Measurements from ENCODE around the gene SQSTM1. TPM values are rescaled to one million over a fixed set of nuclear protein-coding genes. Genes with fewer than 3 reads are reported as not detected.
"Not testable (repeated sequence)": the region's sequence is repeated elsewhere in the genome, so short reads cannot be mapped to it uniquely, and the experiment has no call there.

SQSTM1 gene
- total and polyA plus RNA-seq, 2 experiments from 2014 or later = 402 to 641 TPM

DNA sequence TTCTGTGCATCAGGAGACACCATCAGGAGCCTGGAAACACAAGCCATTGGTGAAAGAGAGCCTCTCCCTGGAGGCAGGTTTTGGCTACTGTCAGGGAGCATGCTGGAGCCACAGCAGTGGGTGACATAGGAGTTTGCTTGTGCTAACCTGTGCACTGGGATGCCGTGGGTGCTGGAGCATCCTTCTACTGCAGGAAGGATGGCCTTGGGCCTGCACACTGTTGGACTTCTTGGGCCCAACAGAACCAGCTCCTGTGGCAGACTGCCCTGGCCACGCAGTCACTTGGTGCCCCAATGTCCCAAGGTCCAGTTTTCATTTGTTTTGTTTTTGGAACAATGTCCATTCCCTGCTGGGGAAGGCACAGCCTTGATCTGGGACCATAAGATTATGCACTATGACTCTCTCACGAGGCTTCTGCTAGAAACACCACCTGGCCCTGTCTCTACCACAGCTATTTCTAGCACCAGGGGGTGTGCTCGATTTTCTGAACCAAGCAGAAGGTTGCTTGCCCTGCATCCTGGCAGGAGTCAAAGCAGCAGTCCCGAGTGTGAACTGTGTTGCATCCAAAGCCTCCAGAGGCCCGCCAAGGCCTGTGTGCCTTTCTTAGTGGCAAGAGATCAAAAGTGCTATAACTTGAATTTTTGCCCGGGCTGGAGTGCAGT, 32.4 kb upstream of the SQSTM1 start:
- no peaks in the 10 kb centered on the region for H3K9me3 ChIP-seq (ENCODE audit: low read depth)
- H3K79me2 ChIP-seq = no peaks in the 10 kb centered on the region
- no peak overlapping the region for H3K4me3 ChIP-seq
- no peak overlapping the region for H3K27ac ChIP-seq
- DNase-seq (ENCODE audit: low spot score) = no peak
- no peak overlapping the region for H3K4me2 ChIP-seq
- no peaks in the 10 kb centered on the region for H4K20me1 ChIP-seq (ENCODE audit: insufficient read depth, poor library complexity, severe bottlenecking)
- H3K27me3 ChIP-seq = no peaks in the 10 kb centered on the region
- H2AFZ ChIP-seq = no peak overlapping the region
- H3K9me2 ChIP-seq (replicated peaks; ENCODE audit: insufficient read depth) = no peaks in the 10 kb centered on the region
- 96% methylated on average over 7 of the region's 7 CpGs for WGBS (ENCODE audit: low lambda C conversion rate, missing lambda C conversion rate)
- H3K36me3 ChIP-seq (replicated peaks; ENCODE audit: insufficient read depth, low read depth) = no peaks in the 10 kb centered on the region
- TF ChIP-seq EZH2 (IDR thresholded peaks at IDR 0.05; ENCODE audit: borderline replicate concordance) (no peak), EZH2phosphoT487 (IDR thresholded peaks at IDR 0.05; ENCODE audit: low read depth, severe bottlenecking, unreplicated experiment) (no peak)
- TF ChIP-seq, protein P1, sequence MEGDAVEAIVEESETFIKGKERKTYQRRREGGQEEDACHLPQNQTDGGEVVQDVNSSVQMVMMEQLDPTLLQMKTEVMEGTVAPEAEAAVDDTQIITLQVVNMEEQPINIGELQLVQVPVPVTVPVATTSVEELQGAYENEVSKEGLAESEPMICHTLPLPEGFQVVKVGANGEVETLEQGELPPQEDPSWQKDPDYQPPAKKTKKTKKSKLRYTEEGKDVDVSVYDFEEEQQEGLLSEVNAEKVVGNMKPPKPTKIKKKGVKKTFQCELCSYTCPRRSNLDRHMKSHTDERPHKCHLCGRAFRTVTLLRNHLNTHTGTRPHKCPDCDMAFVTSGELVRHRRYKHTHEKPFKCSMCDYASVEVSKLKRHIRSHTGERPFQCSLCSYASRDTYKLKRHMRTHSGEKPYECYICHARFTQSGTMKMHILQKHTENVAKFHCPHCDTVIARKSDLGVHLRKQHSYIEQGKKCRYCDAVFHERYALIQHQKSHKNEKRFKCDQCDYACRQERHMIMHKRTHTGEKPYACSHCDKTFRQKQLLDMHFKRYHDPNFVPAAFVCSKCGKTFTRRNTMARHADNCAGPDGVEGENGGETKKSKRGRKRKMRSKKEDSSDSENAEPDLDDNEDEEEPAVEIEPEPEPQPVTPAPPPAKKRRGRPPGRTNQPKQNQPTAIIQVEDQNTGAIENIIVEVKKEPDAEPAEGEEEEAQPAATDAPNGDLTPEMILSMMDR (IDR thresholded peaks at IDR 0.05; ENCODE audit: poor library complexity) = no peak
- H3K4me1 ChIP-seq (ENCODE audit: insufficient read depth) = no peaks in the 10 kb centered on the region

DNA sequence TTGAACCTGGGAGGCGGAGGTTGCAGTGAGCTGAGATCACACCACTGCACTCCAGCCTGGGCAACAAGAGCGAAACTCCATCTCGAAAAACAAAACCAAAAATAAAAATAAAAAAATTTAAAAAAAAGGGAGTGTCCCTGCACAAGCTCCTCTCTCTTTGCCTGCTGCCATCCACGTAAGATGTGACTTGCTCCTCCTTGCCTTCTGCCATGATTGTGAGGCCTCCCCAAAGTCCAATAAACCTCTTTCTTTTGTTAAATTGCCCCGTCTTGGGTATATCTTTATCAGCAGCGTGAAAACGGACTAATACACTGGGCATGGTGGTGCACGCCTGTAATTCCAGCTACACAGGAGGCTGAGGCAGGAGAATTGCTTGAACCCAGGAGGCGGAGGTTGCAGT, 31.4 kb upstream of the SQSTM1 start:
- not testable (repeated sequence) for DNase-seq (ENCODE audit: low spot score); H3K9me3 ChIP-seq (ENCODE audit: low read depth); H4K20me1 ChIP-seq (ENCODE audit: insufficient read depth, poor library complexity, severe bottlenecking); H3K27me3 ChIP-seq; H3K4me2 ChIP-seq; H2AFZ ChIP-seq; H3K27ac ChIP-seq; H3K4me3 ChIP-seq; H3K4me1 ChIP-seq (ENCODE audit: insufficient read depth); H3K9me2 ChIP-seq (replicated peaks; ENCODE audit: insufficient read depth); H3K36me3 ChIP-seq (replicated peaks; ENCODE audit: insufficient read depth, low read depth); H3K79me2 ChIP-seq
- WGBS (ENCODE audit: low lambda C conversion rate, missing lambda C conversion rate) = 99% methylated on average over 9 of the region's 9 CpGs

DNA sequence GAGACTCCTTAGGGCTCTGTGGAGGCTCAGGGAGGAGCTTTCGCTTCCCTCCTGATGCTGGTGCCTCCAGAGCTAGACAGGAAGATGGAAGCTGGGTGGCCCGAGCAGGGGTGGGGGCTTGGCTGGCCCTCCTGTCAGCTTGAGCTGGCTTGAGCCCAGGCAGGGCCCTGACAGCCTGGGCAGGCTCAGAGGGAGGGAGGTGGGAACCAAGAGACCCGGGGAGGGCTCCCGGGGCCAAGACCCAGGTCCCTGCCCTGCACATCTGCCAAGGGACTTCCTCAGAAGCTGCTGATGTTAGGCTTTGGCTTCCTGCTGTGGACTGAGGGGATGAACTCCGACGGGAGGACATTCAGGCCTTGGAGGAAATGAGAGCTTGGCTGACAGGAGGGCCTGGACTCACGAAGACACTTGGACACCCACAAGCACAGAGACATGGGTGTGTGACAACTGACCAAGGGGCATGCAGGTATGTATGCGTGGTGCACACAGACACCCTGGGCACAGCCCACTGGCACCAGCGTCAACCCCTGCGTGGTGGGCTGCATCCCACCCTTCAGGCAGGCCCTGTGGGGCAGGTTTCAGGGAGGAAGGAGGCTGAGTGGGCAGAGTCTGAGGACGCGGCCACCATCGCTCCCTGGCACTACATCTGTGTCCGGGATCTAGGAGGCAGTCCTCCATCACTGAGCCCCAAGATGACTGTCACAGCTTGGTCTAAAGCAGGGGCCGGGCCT, 28.7 kb upstream of the SQSTM1 start:
- WGBS (ENCODE audit: low lambda C conversion rate, missing lambda C conversion rate) = 88% methylated on average over 15 of the region's 15 CpGs
- Histone ChIP-seq H3K27ac (no peak overlapping the region), H3K9me2 (replicated peaks; ENCODE audit: insufficient read depth) (no peaks in the 10 kb centered on the region), H3K27me3 (no peaks in the 10 kb centered on the region), H2AFZ (no peak overlapping the region), H3K36me3 (replicated peaks; ENCODE audit: insufficient read depth, low read depth) (no peaks in the 10 kb centered on the region), H3K9me3 (ENCODE audit: low read depth) (no peaks in the 10 kb centered on the region), H3K4me2 (no peak overlapping the region), H3K4me1 (ENCODE audit: insufficient read depth) (peaks cover 10% of the 10 kb centered on the region), H3K79me2 (no peaks in the 10 kb centered on the region), H3K4me3 (no peak overlapping the region), H4K20me1 (ENCODE audit: insufficient read depth, poor library complexity, severe bottlenecking) (no peaks in the 10 kb centered on the region)
- DNase-seq (ENCODE audit: low spot score) = no peak
- TF ChIP-seq EZH2phosphoT487 (IDR thresholded peaks at IDR 0.05; ENCODE audit: low read depth, severe bottlenecking, unreplicated experiment) = no peak
- TF ChIP-seq, protein P1 (IDR thresholded peaks at IDR 0.05; ENCODE audit: poor library complexity) = no peak
- TF ChIP-seq EZH2 (IDR thresholded peaks at IDR 0.05; ENCODE audit: borderline replicate concordance) = no peak

Measured in hepatocyte (in vitro differentiated cells).